ENCODE data around the gene PAIP2. TPM values are rescaled to one million over a fixed set of nuclear protein-coding genes. Genes with fewer than 3 reads are reported as not detected.

PAIP2 gene
- total and polyA plus RNA-seq, 4 donors = 55.6 to 83.1 (median 70.6) TPM

Small RNA genes lying within 50 kb of the gene (small RNA-seq; reads per million reads assigned to genes)
- gene RNA5SP195 (ENCODE audit: low replicate concordance) = not detected

Other genes with a start within 250 kb of the PAIP2 start
- gene SIL1, start 143.5 kb upstream of the PAIP2 start, total RNA-seq = 10 to 100 TPM; 38.5 to 77.6 TPM
- gene SIL1, start 143.5 kb upstream of the PAIP2 start, polyA plus RNA-seq = 100 to 1,000 TPM in 1 of 2 donors, 10 to 100 TPM in 1; 79.2 to 109 TPM
- 100 to 1,000 TPM; 103 to 461 TPM for gene MATR3, start 48.1 kb upstream of the PAIP2 start, total RNA-seq
- 10 to 100 TPM; 89.9 to 96.7 TPM for gene MATR3, start 48.1 kb upstream of the PAIP2 start, polyA plus RNA-seq
- gene SLC23A1, start 41.4 kb downstream of the PAIP2 start, total RNA-seq = 1 to 10 TPM; 1.3 to 4.4 TPM
- gene SLC23A1, start 41.4 kb downstream of the PAIP2 start, polyA plus RNA-seq = under 1 TPM; 0.30 to 0.32 TPM
- 10 to 100 TPM; 12.2 to 14.8 TPM for gene MZB1, start 48.1 kb downstream of the PAIP2 start, total RNA-seq
- 10 to 100 TPM in 1 of 2 donors, 1 to 10 TPM in 1; 2.5 to 13.4 TPM for gene MZB1, start 48.1 kb downstream of the PAIP2 start, polyA plus RNA-seq
- 1 to 10 TPM in 1 of 2 donors, under 1 TPM in 1; 0.46 to 2.2 TPM for gene PROB1, start 53.2 kb downstream of the PAIP2 start, total RNA-seq
- under 1 TPM; 0.33 to 0.98 TPM for gene PROB1, start 53.2 kb downstream of the PAIP2 start, polyA plus RNA-seq
- gene SPATA24, start 62.2 kb downstream of the PAIP2 start, total RNA-seq = 1 to 10 TPM; 4.2 to 5.8 TPM
- gene SPATA24, start 62.2 kb downstream of the PAIP2 start, polyA plus RNA-seq = 10 to 100 TPM in 1 of 2 donors, 1 to 10 TPM in 1; 6.6 to 11.1 TPM
- 1 to 10 TPM; 8.0 to 9.4 TPM for gene DNAJC18, start 97.7 kb downstream of the PAIP2 start, total RNA-seq
- gene DNAJC18, start 97.7 kb downstream of the PAIP2 start, polyA plus RNA-seq = 10 to 100 TPM in 1 of 2 donors, 1 to 10 TPM in 1; 2.2 to 10.7 TPM
- gene ECSCR, start 120.9 kb downstream of the PAIP2 start, total RNA-seq = 10 to 100 TPM; 46.2 to 46.7 TPM
- gene ECSCR, start 120.9 kb downstream of the PAIP2 start, polyA plus RNA-seq = 10 to 100 TPM; 24.6 to 55.7 TPM
- gene SMIM33, start 129.2 kb downstream of the PAIP2 start, total RNA-seq = not detected
- gene SMIM33, start 129.2 kb downstream of the PAIP2 start, polyA plus RNA-seq = under 1 TPM in 1 of 2 donors, not detected in 1; 0.17 TPM
- 100 to 1,000 TPM; 144 to 204 TPM for gene STING1, start 140.9 kb downstream of the PAIP2 start, total RNA-seq
- gene STING1, start 140.9 kb downstream of the PAIP2 start, polyA plus RNA-seq = 100 to 1,000 TPM in 1 of 2 donors, 10 to 100 TPM in 1; 54.3 to 114 TPM
- gene UBE2D2, start 219.5 kb downstream of the PAIP2 start, total RNA-seq = 10 to 100 TPM; 89.6 to 92.8 TPM
- gene UBE2D2, start 219.5 kb downstream of the PAIP2 start, polyA plus RNA-seq = 10 to 100 TPM; 84.1 to 97.8 TPM